ENCODE results near the gene RBM34.

The RBM34 gene

DNA sequence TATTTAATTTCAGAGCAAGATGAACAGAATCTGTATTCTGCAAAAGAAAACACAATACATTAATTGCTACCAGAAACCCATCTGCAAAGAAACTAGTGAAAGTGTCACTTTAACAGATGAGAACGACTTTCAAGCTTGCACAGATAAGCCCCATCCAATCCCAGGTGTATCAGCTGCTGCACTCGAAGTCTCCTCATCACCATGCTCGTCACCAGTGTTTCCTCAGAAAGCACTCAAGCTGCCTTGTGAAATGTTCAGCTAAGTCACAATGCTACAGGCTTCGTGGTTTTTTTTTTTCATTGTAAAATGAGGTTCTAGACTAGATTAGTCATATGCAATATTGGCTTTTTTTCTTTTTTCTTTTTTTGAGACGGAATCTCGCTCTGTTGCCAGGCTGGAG lies 29.1 kb downstream of the RBM34 start:
- DNase-seq (ENCODE audit: low read depth, low spot score) = no peak
- in situ Hi-C loops (cut with HindIII; ENCODE audit: low sequenced_read_pairs) = no loop called here

DNA sequence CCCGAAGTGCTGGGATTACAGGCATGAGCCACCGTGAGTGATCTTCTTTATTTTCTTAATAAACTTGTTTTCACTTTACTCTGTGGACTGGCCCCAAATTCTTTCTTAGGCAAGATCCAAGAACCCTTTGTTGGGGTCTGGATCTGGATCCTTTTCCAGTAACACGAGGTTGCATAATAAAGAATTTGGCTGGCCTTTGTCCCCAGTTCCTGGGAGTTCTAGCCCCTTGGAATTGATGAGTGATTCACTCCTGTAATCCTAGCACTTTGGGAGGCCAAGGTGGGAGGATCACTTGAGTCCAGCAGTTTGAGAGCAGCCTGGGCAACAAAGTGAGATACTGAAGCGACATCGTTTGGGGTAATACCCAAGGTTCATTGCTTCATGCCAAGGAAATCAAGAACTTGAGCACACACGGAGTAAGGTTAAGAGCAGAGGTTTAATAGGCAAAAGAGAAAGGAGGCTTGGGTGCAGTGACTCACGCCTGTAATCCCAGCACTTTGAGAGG lies 30.2 kb downstream of the RBM34 start:
- in situ Hi-C loops (cut with HindIII; ENCODE audit: low sequenced_read_pairs) = no loop called here
- no peak for DNase-seq (ENCODE audit: low read depth, low spot score)
- TF ChIP-seq, protein P1, sequence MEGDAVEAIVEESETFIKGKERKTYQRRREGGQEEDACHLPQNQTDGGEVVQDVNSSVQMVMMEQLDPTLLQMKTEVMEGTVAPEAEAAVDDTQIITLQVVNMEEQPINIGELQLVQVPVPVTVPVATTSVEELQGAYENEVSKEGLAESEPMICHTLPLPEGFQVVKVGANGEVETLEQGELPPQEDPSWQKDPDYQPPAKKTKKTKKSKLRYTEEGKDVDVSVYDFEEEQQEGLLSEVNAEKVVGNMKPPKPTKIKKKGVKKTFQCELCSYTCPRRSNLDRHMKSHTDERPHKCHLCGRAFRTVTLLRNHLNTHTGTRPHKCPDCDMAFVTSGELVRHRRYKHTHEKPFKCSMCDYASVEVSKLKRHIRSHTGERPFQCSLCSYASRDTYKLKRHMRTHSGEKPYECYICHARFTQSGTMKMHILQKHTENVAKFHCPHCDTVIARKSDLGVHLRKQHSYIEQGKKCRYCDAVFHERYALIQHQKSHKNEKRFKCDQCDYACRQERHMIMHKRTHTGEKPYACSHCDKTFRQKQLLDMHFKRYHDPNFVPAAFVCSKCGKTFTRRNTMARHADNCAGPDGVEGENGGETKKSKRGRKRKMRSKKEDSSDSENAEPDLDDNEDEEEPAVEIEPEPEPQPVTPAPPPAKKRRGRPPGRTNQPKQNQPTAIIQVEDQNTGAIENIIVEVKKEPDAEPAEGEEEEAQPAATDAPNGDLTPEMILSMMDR (IDR thresholded peaks at IDR 0.05; ENCODE audit: low read depth, low read length) = no peak
- H3K4me3 ChIP-seq (ENCODE audit: low read depth, low read length) = no peak overlapping the region

More for the DNA sequence above, 29.1 kb downstream of the RBM34 start:
- H3K4me3 ChIP-seq (ENCODE audit: low read depth, low read length) = no peak overlapping the region
- TF ChIP-seq, protein P1 (IDR thresholded peaks at IDR 0.05; ENCODE audit: low read depth, low read length) = no peak

DNA sequence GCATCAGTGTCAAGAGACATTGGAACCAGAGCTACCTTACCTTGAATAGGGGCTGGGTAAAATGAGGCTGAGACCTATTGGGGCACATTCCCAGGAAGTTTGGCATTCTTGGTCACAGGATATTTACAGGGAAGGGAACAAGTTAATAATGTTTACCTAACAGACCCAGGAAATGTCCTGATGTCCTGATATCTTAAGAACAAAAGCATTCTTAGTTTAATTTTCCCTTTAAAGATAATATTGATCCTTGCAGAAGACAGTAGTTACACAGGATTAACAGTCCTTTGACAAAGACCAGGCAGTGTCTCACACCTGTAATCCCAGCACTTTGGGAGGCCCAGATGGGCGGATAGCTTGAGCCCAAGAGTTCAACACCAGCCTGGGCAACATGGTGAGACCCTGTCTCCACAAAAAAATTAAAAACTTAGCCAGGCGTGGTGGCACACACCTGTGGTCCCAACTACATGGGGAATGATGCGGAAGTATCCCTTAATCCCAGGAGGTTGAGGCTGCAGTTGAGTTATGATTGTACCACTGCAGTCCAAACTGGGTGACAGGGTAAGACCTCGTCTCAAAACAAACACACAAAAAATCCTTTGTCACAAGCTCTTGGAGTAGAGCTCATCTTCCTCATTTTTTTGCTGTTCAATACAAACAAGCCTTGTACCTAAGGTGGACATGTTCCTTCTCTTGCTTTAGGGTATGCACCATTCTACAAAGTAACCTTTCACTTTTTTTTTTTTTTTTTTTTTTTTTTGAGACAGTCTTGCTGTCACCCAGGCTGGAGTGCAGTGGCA lies 31.1 kb downstream of the RBM34 start:
- in situ Hi-C loops (cut with HindIII; ENCODE audit: low sequenced_read_pairs) = no loop called here
- no peak overlapping the region for H3K4me3 ChIP-seq (ENCODE audit: low read depth, low read length)

DNA sequence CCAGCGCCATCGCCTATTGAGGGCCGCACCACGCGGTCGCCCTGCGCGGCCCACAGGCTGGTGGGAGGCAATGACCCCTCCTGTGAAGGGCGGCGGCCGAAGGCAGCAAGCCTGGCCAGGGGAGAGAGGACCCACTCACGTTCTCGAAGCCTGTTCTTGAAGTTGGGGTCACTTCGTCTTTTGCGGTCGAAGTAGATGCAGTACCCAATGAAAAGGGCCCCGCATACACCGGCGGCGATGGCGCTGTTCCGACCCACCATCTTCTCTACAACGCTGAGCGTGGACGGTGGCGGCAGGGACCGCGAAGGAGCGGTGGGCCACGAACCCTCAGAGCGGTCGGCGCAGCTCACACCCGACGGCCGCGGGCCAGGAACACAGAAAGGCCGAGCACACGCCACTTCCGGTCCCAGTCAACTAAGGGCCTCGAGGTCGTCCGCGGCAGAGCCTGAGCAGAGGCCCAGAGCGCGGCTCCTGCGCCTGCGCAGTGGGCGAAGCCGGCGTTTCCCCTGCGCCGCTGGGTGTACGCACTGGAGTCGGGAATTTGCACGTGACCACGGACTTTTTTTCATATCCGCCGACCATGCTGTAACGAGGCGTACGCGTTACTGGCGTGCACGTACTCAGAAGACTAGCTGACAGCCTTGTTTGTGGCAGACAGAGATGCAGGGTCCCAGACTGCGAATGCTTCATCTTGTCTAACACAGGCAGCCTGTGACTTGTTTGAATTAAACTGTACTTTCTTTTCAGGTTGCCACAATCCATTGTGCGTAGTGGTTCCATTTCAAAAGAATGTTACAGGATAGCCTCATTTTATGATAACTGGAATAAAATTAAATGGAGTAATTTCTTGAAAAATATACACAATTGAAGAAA lies 32.4 kb downstream of the RBM34 start, which contains the start of gene TOMM20:
Gene TOMM20, minus strand, starts transcription at position 382 of the 873 bp plus-strand sequence. Its CDS starts 122 bp downstream, at position 260.
- peak within 1 kb of the TSS; percentile 94 for H3K4me3 ChIP-seq (ENCODE audit: low read depth, low read length)
- peak; percentile 98 for DNase-seq (ENCODE audit: low read depth, low spot score)
- in situ Hi-C loops (cut with HindIII; ENCODE audit: low sequenced_read_pairs) = no loop called here
- TF ChIP-seq, protein P1 (IDR thresholded peaks at IDR 0.05; ENCODE audit: low read depth, low read length) = no peak

More for the DNA sequence above, 31.1 kb downstream of the RBM34 start:
- TF ChIP-seq, protein P1 (IDR thresholded peaks at IDR 0.05; ENCODE audit: low read depth, low read length) = no peak
- no peak for DNase-seq (ENCODE audit: low read depth, low spot score)

DNA sequence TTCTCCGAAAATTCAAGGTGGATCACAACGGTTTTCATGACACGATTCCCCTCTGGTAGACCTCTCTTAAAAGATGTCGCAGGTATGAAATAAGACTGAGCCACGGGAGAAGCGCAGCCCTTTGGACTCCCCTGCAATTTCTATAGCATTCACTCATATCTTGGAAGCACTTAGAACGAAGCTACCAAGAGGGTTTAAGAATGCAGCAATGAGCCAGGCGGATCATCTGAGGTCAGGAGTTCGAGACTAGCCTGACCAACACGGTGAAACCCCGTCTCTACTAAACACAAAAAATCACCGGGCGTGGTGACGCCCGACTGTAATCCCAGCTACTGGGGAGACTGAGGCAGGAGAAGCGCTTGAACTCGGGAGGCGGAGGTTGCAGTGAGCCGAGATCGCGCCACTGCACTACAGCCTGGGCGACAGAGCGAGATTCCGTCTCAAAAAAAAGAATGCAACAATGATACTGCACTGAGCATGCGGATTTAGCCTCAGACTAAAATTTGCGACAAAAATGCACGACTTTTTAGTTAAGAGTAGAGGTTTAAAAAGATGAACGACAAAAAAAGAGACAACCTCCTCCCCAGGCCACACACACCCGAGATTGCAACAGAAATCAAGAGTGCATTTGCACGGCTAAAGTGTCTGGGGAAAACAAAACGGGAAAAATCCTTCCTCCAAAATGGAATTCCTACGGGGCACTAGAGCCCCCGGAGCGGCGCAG lies 33.2 kb downstream of the RBM34 start:
- peak overlapping the region; percentile 94 for H3K4me3 ChIP-seq (ENCODE audit: low read depth, low read length)
- DNase-seq (ENCODE audit: low read depth, low spot score) = peak; percentile 10
- TF ChIP-seq, protein P1 (IDR thresholded peaks at IDR 0.05; ENCODE audit: low read depth, low read length) = no peak
- in situ Hi-C loops (cut with HindIII; ENCODE audit: low sequenced_read_pairs) = no loop called here

DNA sequence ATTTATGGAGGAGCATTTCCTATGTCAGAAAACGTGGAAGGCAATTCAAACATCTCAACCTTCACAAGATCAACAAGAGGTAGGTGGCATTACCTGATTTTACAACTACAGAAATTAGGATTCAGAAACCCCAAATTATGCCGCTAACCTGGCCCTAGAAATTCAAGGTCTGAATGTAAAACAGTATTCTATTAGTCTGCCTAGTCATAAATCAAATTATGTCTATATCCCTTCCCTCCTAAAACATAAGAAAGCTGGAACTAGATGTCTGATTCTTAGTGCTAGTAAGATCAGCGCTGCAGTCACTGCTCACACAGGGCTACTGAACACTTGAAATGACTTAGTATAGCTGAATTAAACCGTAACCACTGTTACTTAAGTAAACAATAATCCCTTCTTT lies 33.8 kb downstream of the RBM34 start:
- peak overlapping the region; percentile 94 for H3K4me3 ChIP-seq (ENCODE audit: low read depth, low read length)
- DNase-seq (ENCODE audit: low read depth, low spot score) = no peak
- in situ Hi-C loops (cut with HindIII; ENCODE audit: low sequenced_read_pairs) = no loop called here
- TF ChIP-seq, protein P1 (IDR thresholded peaks at IDR 0.05; ENCODE audit: low read depth, low read length) = no peak

Measured in astrocyte of the spinal cord (primary cell).